MM.1S (cell line): ENCODE measurements around the gene XRCC3.

Experiments
- DNase-seq: peaks from one replicate; pipeline ENCODE4 v3.0.0-alpha.2; 2015
- H2AFZ ChIP-seq: fragments of 300-600 bp; sonication (generic); 2 replicates; pipeline ENCODE4 v1.6.0; 2016; ENCODE audit warnings: antibody characterized with exemption, low read length
- H3F3A ChIP-seq: fragments of 300-600 bp; sonication (generic); 2 replicates; pipeline ENCODE4 v1.6.1; 2016; ENCODE audit warnings: mild to moderate bottlenecking, antibody characterized with exemption, low read length, moderate library complexity, mixed read lengths; ENCODE audit not compliant: insufficient read depth
- H3K27ac ChIP-seq: fragments of 300-600 bp; sonication (generic); 2 replicates; pipeline ENCODE4 v1.5.1; 2016; ENCODE audit warnings: mild to moderate bottlenecking, low read length
- H3K27me3 ChIP-seq: fragments of 300-600 bp; sonication (generic); replicated peaks from 2 replicates; pipeline ENCODE4 v1.6.0; 2016; ENCODE audit warnings: low read length; ENCODE audit not compliant: insufficient read depth
- H3K36me3 ChIP-seq: fragments of 300-600 bp; sonication (generic); replicated peaks from 2 replicates; pipeline ENCODE4 v1.6.1; 2016; ENCODE audit warnings: mild to moderate bottlenecking, low read length, mixed read lengths; ENCODE audit not compliant: insufficient read depth
- H3K4me1 ChIP-seq: fragments of 300-600 bp; sonication (generic); 2 replicates; pipeline ENCODE4 v1.6.1; 2016; ENCODE audit warnings: low read length, mixed read lengths
- H3K4me2 ChIP-seq: fragments of 300-600 bp; sonication (generic); 2 replicates; pipeline ENCODE4 v1.6.0; 2016; ENCODE audit warnings: low read depth, low read length
- H3K4me3 ChIP-seq: fragments of 300-600 bp; sonication (generic); 2 replicates; pipeline ENCODE4 v1.5.1; 2016; ENCODE audit warnings: low read length, mixed read lengths
- H3K79me2 ChIP-seq: fragments of 300-600 bp; sonication (generic); 2 replicates; pipeline ENCODE4 v1.6.1; 2016; ENCODE audit warnings: mixed run types, low read length, mixed read lengths
- H3K9ac ChIP-seq: fragments of 300-600 bp; sonication (generic); 2 replicates; pipeline ENCODE4 v1.6.1; 2016; ENCODE audit warnings: low read length, mixed read lengths
- H3K9me2 ChIP-seq: fragments of 300-600 bp; sonication (generic); replicated peaks from 2 replicates; pipeline ENCODE4 v1.6.1; 2016; ENCODE audit warnings: mild to moderate bottlenecking, low read length, mixed read lengths; ENCODE audit not compliant: insufficient read depth
- H3K9me3 ChIP-seq: fragments of 300-600 bp; sonication (generic); replicated peaks from 2 replicates; pipeline ENCODE4 v1.6.1; 2016; ENCODE audit warnings: mild to moderate bottlenecking, low read length, mixed read lengths; ENCODE audit not compliant: insufficient read depth
- H4K20me1 ChIP-seq: fragments of 300-600 bp; sonication (generic); 2 replicates; pipeline ENCODE4 v1.6.1; 2016; ENCODE audit warnings: mild to moderate bottlenecking, low read length, moderate library complexity, mixed read lengths; ENCODE audit not compliant: insufficient read depth
- CTCF ChIP-seq: fragments of 300-600 bp; sonication (generic); IDR thresholded peaks from 2 replicates; pipeline ENCODE4 v1.5.1; 2016; ENCODE audit warnings: antibody characterized with exemption, low read length, mixed read lengths
- EZH2 ChIP-seq: fragments of 300-600 bp; sonication (generic); optimal IDR thresholded peaks from 2 replicates; pipeline ENCODE3; 2017; ENCODE audit warnings: low read depth, mild to moderate bottlenecking, antibody characterized with exemption, low read length, mixed read lengths
- EZH2phosphoT487 ChIP-seq: fragments of 300-600 bp; sonication (generic); IDR thresholded peaks from 2 replicates; pipeline ENCODE4 v1.6.1; 2018; ENCODE audit warnings: antibody characterized with exemption, low read length

Gene XRCC3

DNA sequence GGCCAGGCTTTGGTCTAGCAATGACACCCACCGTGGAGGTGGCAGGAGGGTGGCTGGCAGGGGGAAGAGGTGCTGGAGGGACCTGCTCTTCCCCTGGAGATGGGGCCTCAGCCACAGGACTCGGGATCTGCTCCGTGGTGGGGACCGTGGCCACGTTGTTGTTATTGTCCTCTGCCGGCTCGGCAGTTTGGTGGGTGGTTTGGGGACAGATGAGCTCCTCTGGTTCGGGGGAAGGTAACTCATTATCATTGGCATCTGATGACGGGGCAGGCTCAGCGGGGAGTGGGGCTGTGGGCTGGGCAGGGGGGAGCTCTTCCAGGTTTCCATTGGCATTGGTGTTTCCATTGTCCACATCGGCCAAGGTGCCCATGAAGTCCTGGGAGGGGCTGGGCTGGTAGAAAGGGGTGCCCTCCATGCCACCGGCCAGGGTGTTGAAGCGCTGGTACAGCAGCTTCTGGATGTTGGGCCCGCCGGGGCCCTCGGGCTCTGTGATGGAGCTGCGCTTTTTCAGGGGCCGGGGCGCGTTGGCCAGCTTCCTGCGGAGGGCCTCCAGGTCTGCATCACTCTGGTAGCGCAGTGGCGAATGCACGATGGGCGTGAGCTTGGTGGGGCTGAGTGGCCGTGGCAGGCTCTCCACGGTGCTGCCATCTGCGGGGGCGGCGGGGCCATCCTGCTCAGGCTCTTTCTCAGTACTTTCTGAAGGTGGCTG, 24.7 kb upstream of the XRCC3 start:
- Histone ChIP-seq H3K36me3 (no peaks in the 10 kb centered on the region), H3K4me1 (no peaks in the 10 kb centered on the region), H3K79me2 (no peaks in the 10 kb centered on the region), H3K4me3 (no peak overlapping the region), H2AFZ (no peak overlapping the region), H3K4me2 (no peak overlapping the region), H3K27me3 (no peaks in the 10 kb centered on the region), H3K9ac (no peak overlapping the region), H4K20me1 (no peaks in the 10 kb centered on the region), H3F3A (no peaks in the 10 kb centered on the region), H3K27ac (no peak overlapping the region), H3K9me3 (no peaks in the 10 kb centered on the region), H3K9me2 (no peaks in the 10 kb centered on the region)
- TF ChIP-seq EZH2: no peak
- no peak for TF ChIP-seq EZH2phosphoT487
- no peak for TF ChIP-seq CTCF
- DNase-seq: no peak

DNA sequence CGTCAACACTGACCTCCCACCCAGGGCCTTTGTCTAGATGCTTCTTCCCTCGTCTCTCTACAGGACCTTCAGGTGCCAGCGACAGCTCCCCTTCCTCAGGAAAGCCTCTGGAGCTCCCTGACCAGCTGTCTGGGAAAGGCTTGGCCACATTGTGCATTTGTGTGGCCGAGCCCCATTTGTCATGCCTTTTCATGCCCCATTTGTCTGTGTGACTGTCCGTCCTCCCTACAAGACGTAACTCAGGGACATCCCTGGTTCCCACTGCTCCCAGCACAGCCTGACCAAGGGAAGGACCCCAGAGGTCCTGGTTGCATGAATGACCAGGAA, 24.2 kb upstream of the XRCC3 start:
- H4K20me1 ChIP-seq: no peaks in the 10 kb centered on the region
- H3K27me3 ChIP-seq: no peaks in the 10 kb centered on the region
- H2AFZ ChIP-seq: no peak overlapping the region
- H3K4me3 ChIP-seq: no peak overlapping the region
- no peaks in the 10 kb centered on the region for H3F3A ChIP-seq
- no peaks in the 10 kb centered on the region for H3K36me3 ChIP-seq
- H3K27ac ChIP-seq: no peak overlapping the region
- H3K4me1 ChIP-seq: no peaks in the 10 kb centered on the region
- H3K9ac ChIP-seq: no peak overlapping the region
- no peak overlapping the region for H3K4me2 ChIP-seq
- TF ChIP-seq EZH2 (no peak), CTCF (no peak), EZH2phosphoT487 (no peak)
- H3K79me2 ChIP-seq: no peaks in the 10 kb centered on the region
- no peaks in the 10 kb centered on the region for H3K9me3 ChIP-seq
- H3K9me2 ChIP-seq: no peaks in the 10 kb centered on the region
- no peak for DNase-seq

GRCh38 chr14:103738701-103739451, 23.6 kb upstream of the XRCC3 start:
- H3K9ac ChIP-seq: no peak overlapping the region
- H3K4me2 ChIP-seq: no peak overlapping the region
- no peaks in the 10 kb centered on the region for H3K79me2 ChIP-seq
- no peak overlapping the region for H2AFZ ChIP-seq
- H3F3A ChIP-seq: no peaks in the 10 kb centered on the region
- no peaks in the 10 kb centered on the region for H3K4me1 ChIP-seq
- no peaks in the 10 kb centered on the region for H3K27me3 ChIP-seq
- H4K20me1 ChIP-seq: no peaks in the 10 kb centered on the region
- no peak overlapping the region for H3K4me3 ChIP-seq
- DNase-seq: no peak
- H3K36me3 ChIP-seq: no peaks in the 10 kb centered on the region
- no peaks in the 10 kb centered on the region for H3K9me3 ChIP-seq
- TF ChIP-seq EZH2 (no peak), CTCF (no peak), EZH2phosphoT487 (no peak)
- no peaks in the 10 kb centered on the region for H3K9me2 ChIP-seq
- H3K27ac ChIP-seq: no peak overlapping the region
